ENCODE measurements around the gene ZNF619.

The ZNF619 gene

DNA sequence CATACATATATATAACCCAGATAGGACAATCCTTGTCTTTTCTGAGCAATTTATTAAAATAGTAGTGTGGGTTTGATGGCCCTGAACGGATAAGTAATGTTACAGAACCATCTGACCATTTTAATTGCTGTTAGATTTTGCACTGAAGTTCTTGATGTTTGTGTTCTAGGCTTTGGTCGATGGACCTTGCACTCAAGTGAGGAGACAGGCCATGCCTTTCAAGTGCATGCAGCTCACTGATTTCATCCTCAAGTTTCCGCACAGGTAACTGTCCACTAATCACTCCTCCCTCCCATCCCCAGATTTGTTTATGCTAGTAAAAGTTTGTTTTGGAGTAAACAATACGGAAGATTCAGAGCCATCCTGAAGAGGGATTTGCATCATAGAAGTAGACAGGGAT is 18.4 kb upstream of the ZNF619 start:
- TF ChIP-seq, protein P1, sequence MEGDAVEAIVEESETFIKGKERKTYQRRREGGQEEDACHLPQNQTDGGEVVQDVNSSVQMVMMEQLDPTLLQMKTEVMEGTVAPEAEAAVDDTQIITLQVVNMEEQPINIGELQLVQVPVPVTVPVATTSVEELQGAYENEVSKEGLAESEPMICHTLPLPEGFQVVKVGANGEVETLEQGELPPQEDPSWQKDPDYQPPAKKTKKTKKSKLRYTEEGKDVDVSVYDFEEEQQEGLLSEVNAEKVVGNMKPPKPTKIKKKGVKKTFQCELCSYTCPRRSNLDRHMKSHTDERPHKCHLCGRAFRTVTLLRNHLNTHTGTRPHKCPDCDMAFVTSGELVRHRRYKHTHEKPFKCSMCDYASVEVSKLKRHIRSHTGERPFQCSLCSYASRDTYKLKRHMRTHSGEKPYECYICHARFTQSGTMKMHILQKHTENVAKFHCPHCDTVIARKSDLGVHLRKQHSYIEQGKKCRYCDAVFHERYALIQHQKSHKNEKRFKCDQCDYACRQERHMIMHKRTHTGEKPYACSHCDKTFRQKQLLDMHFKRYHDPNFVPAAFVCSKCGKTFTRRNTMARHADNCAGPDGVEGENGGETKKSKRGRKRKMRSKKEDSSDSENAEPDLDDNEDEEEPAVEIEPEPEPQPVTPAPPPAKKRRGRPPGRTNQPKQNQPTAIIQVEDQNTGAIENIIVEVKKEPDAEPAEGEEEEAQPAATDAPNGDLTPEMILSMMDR (conservative IDR thresholded peaks at IDR 0.05): no peak
- H3K27ac ChIP-seq: peak overlapping the region; percentile 91

- peak overlapping the region; percentile 91 for H3K27ac ChIP-seq
These were observed 16.4 kb upstream of the ZNF619 start for GRCh38 chr3:40460481-40460880.

- TF ChIP-seq, protein P1 (conservative IDR thresholded peaks at IDR 0.05): no peak
- H3K27ac ChIP-seq: peak overlapping the region; percentile 91; the same call in 1 of the 2 replicates
These were observed 15.8 kb upstream of the ZNF619 start for GRCh38 chr3:40461161-40461560.

GRCh38 chr3:40462838-40463237 is 14.1 kb upstream of the ZNF619 start:
- peak overlapping the region; percentile 1; the same call in 1 of the 2 replicates for H3K27ac ChIP-seq

DNA sequence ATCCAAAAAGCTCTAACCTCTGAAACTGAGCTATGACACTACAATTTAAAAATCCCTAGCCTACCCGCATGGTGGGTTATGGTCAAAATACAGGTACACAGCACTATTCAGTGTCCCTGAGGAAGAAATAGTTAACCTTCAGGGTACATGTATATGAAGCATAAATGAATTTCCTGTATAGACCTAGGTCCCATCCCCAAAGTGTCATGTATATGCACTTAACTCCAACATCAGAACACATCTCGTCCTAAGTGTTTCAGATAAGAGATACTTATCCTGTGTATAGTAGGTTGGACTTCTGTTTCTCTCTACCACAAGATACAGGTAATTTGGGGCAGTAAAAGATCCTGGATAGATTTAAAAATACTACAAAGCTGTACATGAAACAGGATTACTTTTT is 13.3 kb upstream of the ZNF619 start:
- TF ChIP-seq, protein P1 (conservative IDR thresholded peaks at IDR 0.05): no peak
- H3K27ac ChIP-seq: peak overlapping the region; percentile 1; the same call in 1 of the 2 replicates

- peak overlapping the region; percentile 80 for H3K27ac ChIP-seq
- TF ChIP-seq, protein P1 (conservative IDR thresholded peaks at IDR 0.05): no peak
These were observed 12.4 kb upstream of the ZNF619 start for GRCh38 chr3:40464339-40465110.

DNA sequence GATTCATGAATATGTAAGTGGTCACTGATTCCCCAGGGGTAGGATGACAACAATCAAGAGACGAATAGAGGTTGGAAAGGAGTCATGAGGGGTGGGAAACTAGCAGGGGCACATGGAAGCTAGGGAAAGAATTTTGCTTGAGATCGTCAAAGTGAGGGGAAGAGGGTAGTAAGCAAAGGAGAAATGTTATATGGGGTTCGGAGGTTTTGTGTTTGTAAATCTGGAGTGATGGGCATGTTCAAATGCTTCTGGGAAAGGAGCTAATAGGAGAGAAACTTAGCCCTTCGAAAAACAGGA is 11.9 kb upstream of the ZNF619 start:
- TF ChIP-seq, protein P1 (conservative IDR thresholded peaks at IDR 0.05): no peak
- peak overlapping the region; percentile 80 for H3K27ac ChIP-seq

DNA sequence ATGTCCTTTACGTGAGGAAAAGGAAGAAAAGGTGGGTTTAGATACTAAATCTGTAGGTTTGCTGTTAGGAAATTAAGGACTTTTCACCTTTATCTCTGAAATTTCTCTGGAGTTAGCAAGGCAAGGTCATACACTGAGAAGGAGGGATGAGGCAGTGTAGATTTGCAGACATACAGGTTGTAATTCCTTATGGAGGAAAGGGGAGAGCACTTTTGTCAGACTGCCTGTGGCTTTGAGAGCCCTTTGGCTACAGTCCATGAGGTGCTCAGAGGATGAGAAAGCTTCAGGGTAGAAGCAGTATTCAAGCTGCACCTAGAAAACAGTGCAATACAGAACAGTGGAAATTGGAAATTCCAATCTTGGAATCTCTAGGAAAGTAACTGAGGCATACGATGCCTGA is 11.5 kb upstream of the ZNF619 start:
- H3K27ac ChIP-seq: peak overlapping the region; percentile 80
- TF ChIP-seq, protein P1 (conservative IDR thresholded peaks at IDR 0.05): no peak
